B cell (primary cell): ENCODE data around the gene FBXO11. TPM values are rescaled to one million over a fixed set of nuclear protein-coding genes. Genes with fewer than 3 reads are reported as not detected.

ENCODE experiments used
- ATAC-seq: fragments of 200-7000 bp; cut with Tn5 transposase; one replicate; pipeline ENCODE4 v1.10.0; 2021; ENCODE audit warnings: low read depth, mild to moderate bottlenecking, moderate number of reproducible peaks, moderate library complexity
- CTCF ChIA-PET: fragments of 350-600 bp; sonication (Branson Sonifier 250); formaldehyde crosslinking; loops from one replicate; lab custom pipeline; 2021; ENCODE audit warnings: antibody characterized with exemption, inconsistent platforms; lab: Charles Lee
- POLR2A ChIA-PET: fragments of 350-600 bp; sonication (Branson Sonifier 250); formaldehyde crosslinking; loops from one replicate; lab custom pipeline; 2021; ENCODE audit warnings: antibody characterized with exemption; lab: Charles Lee
- DNase-seq: peaks from one replicate; pipeline ENCODE4 v3.0.0; 2013
- H2AFZ ChIP-seq: 2 replicates; pipeline ENCODE4 v1.6.1; 2012; ENCODE audit warnings: mild to moderate bottlenecking, low read depth, low read length; ENCODE audit not compliant: insufficient read depth, poor library complexity, severe bottlenecking
- H3K27ac ChIP-seq, 2 donors: 1 replicate in 1 of 2; 2 replicates in 1 of 2; pipeline ENCODE4 v1.5.1; 2012 to 2013; ENCODE audit warnings: low read length in 2 of 2, mild to moderate bottlenecking in 2 of 2, moderate library complexity in 1 of 2
- H3K27me3 ChIP-seq, 4 experiments: fragments of 200-600 bp in 1 of 4; sonication (generic) in 1 of 4; replicated peaks in 1 of 4; 1 replicate in 2 of 4; 2 replicates in 2 of 4; pipeline versions ENCODE4 v1.6.1 to v1.7.0; 2013 to 2016; ENCODE audit warnings: low read length in 3 of 4, mild to moderate bottlenecking in 2 of 4, mixed read lengths in 1 of 4, moderate library complexity in 1 of 4; ENCODE audit not compliant: insufficient read depth in 4 of 4, control insufficient read depth in 3 of 4; ENCODE audit errors: control extremely low read depth in 1 of 4
- H3K36me3 ChIP-seq, 2 experiments: replicated peaks in 1 of 2; 1 replicate in 1 of 2; 2 replicates in 1 of 2; pipeline versions ENCODE4 v1.6.1 to v1.7.1; 2013; ENCODE audit warnings: low read length in 1 of 2; ENCODE audit not compliant: insufficient read depth in 2 of 2, control insufficient read depth in 1 of 2; ENCODE audit errors: control extremely low read depth in 1 of 2, extremely low read depth in 1 of 2
- H3K4me1 ChIP-seq, 2 donors: fragments of 200-600 bp in 1 of 2; sonication (generic) in 1 of 2; 1 replicate in 1 of 2; 2 replicates in 1 of 2; pipeline versions ENCODE4 v1.5.1 to v1.6.1; 2013 to 2017; ENCODE audit warnings: low read length in 2 of 2; ENCODE audit not compliant: control insufficient read depth in 2 of 2, insufficient read depth in 2 of 2
- H3K4me2 ChIP-seq: replicated peaks from 2 replicates; pipeline ENCODE3; 2012; ENCODE audit warnings: mild to moderate bottlenecking, low read depth, low read length; ENCODE audit not compliant: poor library complexity, severe bottlenecking
- H3K4me3 ChIP-seq, 5 experiments: fragments of 200-600 bp in 1 of 5; sonication (generic) in 1 of 5; 1 replicate in 3 of 5; 2 replicates in 2 of 5; pipeline versions ENCODE4 v1.5.1 to v1.7.0; 2011 to 2016; ENCODE audit warnings: low read length in 4 of 5, mild to moderate bottlenecking in 4 of 5, low read depth in 2 of 5, control low read depth in 1 of 5, moderate library complexity in 1 of 5; ENCODE audit not compliant: insufficient read depth in 1 of 5; ENCODE audit errors: control extremely low read depth in 1 of 5, extremely low read depth in 1 of 5
- H3K79me2 ChIP-seq: fragments of 200-600 bp; sonication (generic); one replicate; pipeline ENCODE4 v1.6.0; 2016; ENCODE audit warnings: low read length; ENCODE audit not compliant: control insufficient read depth, insufficient read depth
- H3K9ac ChIP-seq: fragments of 200-600 bp; sonication (generic); 2 replicates; pipeline ENCODE4 v1.6.1; 2017; ENCODE audit warnings: mild to moderate bottlenecking, low read length, moderate library complexity
- H3K9me3 ChIP-seq, 3 donors: one replicate each; pipeline versions ENCODE4 v1.6.1 to v1.7.1; 2013; ENCODE audit warnings: low read length in 2 of 3; ENCODE audit not compliant: control insufficient read depth in 2 of 3, insufficient read depth in 1 of 3; ENCODE audit errors: control extremely low read depth in 1 of 3
- H4K20me1 ChIP-seq: 2 replicates; pipeline ENCODE4 v1.6.0; 2012; ENCODE audit warnings: mild to moderate bottlenecking, low read length; ENCODE audit not compliant: insufficient read depth, control insufficient read depth, poor library complexity, severe bottlenecking
- H3K27ac Mint-ChIP-seq: one replicate; pipeline ENCODE4 v1.8.0; 2021; ENCODE audit warnings: mixed read lengths
- H3K27me3 Mint-ChIP-seq: one replicate; pipeline ENCODE4 v1.8.0; 2021; ENCODE audit warnings: mixed read lengths
- H3K4me1 Mint-ChIP-seq: one replicate; pipeline ENCODE4 v1.8.0; 2021; ENCODE audit warnings: mixed read lengths
- H3K4me3 Mint-ChIP-seq: one replicate; pipeline ENCODE4 v1.8.0; 2021; ENCODE audit warnings: mixed read lengths
- H3K9me3 Mint-ChIP-seq: one replicate; pipeline ENCODE4 v1.8.0; 2022; ENCODE audit warnings: mixed read lengths; ENCODE audit not compliant: insufficient read depth
- EZH2 ChIP-seq: IDR thresholded peaks from 2 replicates; pipeline ENCODE4 v1.6.1; 2012; ENCODE audit warnings: borderline replicate concordance, low read depth, mild to moderate bottlenecking, moderate library complexity, low read length; ENCODE audit not compliant: insufficient read depth, poor library complexity, severe bottlenecking
- WGBS: methylation state at CpG from one replicate; pipeline ENCODE4 v1.1.5; 2013; ENCODE audit warnings: missing lambda C conversion rate; ENCODE audit not compliant: insufficient coverage; 5-methylcytosine and 5-hydroxymethylcytosine counted together
- intact Hi-C: fragments of 100-400 bp; cut with micrococcal nuclease; formaldehyde crosslinking; loops from one replicate; pipeline ENCODE4 v1.10.0; 2022
- polyA plus RNA-seq: library from polyadenylated mRNA; depleted of rRNA; stranded (reverse); fragments of >200 nt; gene quantifications from 2 replicates; pipeline ENCODE4 v1.2.3, GENCODE V29; 2012
- total RNA-seq, 2 donors: library from RNA; stranded (reverse); fragments of 120-200 nt in 1 of 2; gene quantifications; 1 replicate in 1 of 2; 2 replicates in 1 of 2; pipeline versions ENCODE4 v1.2.3 to v1.2.4, GENCODE V29; 2013 to 2022
- TF ChIP-seq, protein P1 (sequence below): fragments of 200-600 bp; IDR thresholded peaks from one replicate; pipeline ENCODE4 v1.8.0; 2022; ENCODE audit warnings: antibody characterized with exemption, mild to moderate bottlenecking

The FBXO11 gene
- total and polyA plus RNA-seq, 2 donors (not counting 1 experiment from before 2014, with no cell fraction given) = 42.6 to 107 TPM

GRCh38 chr2:47890711-47891368 lies 15.5 kb downstream of the FBXO11 start:
- Histone ChIP-seq H2AFZ (no peak overlapping the region), H3K4me1 (peaks cover 9 to 45% of the 10 kb centered on the region in 2 donors), H3K4me2 (no peak overlapping the region), H3K79me2 (peaks cover 100% of the 10 kb centered on the region), H3K4me3 (no peak overlapping the region), H3K27me3 (no peaks in the 10 kb centered on the region), H3K27ac (no peak overlapping the region), H3K36me3 (peaks cover 0 to 8% of the 10 kb centered on the region in 2 experiments), H3K9ac (no peak overlapping the region), H3K9me3 (no peaks in the 10 kb centered on the region), H4K20me1 (peaks cover 89% of the 10 kb centered on the region)
- ATAC-seq = no peak
- Mint-ChIP-seq H3K9me3 (no peaks in the 10 kb centered on the region), H3K27ac (no peak overlapping the region), H3K4me1 (peaks cover 63% of the 10 kb centered on the region), H3K4me3 (no peak overlapping the region), H3K27me3 (no peaks in the 10 kb centered on the region)
- POLR2A ChIA-PET = no interaction called here
- DNase-seq = no peak
- no peak for TF ChIP-seq EZH2
- TF ChIP-seq, protein P1, sequence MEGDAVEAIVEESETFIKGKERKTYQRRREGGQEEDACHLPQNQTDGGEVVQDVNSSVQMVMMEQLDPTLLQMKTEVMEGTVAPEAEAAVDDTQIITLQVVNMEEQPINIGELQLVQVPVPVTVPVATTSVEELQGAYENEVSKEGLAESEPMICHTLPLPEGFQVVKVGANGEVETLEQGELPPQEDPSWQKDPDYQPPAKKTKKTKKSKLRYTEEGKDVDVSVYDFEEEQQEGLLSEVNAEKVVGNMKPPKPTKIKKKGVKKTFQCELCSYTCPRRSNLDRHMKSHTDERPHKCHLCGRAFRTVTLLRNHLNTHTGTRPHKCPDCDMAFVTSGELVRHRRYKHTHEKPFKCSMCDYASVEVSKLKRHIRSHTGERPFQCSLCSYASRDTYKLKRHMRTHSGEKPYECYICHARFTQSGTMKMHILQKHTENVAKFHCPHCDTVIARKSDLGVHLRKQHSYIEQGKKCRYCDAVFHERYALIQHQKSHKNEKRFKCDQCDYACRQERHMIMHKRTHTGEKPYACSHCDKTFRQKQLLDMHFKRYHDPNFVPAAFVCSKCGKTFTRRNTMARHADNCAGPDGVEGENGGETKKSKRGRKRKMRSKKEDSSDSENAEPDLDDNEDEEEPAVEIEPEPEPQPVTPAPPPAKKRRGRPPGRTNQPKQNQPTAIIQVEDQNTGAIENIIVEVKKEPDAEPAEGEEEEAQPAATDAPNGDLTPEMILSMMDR = no peak
- CTCF ChIA-PET = no interaction called here
- intact Hi-C loops = no loop called here
- 80% methylated on average over 1 of the region's 10 CpGs for WGBS

GRCh38 chr2:47888581-47889280 lies 17.6 kb downstream of the FBXO11 start:
- Histone ChIP-seq H3K27ac (no peak overlapping the region), H4K20me1 (peaks cover 98% of the 10 kb centered on the region), H3K9ac (no peak overlapping the region), H3K9me3 (no peaks in the 10 kb centered on the region), H3K79me2 (peaks cover 100% of the 10 kb centered on the region), H3K36me3 (peaks cover 0 to 8% of the 10 kb centered on the region in 2 experiments), H3K4me1 (peaks cover 8 to 41% of the 10 kb centered on the region in 2 donors), H3K4me2 (peak overlapping the region; percentile 18), H3K4me3 (no peak overlapping the region), H2AFZ (no peak overlapping the region), H3K27me3 (no peaks in the 10 kb centered on the region)
- Mint-ChIP-seq H3K4me3 (no peak overlapping the region), H3K9me3 (no peaks in the 10 kb centered on the region), H3K4me1 (peaks cover 64% of the 10 kb centered on the region), H3K27me3 (no peaks in the 10 kb centered on the region), H3K27ac (no peak overlapping the region)
- intact Hi-C loops = no loop called here
- ChIA-PET CTCF (interaction anchor here (0.6 to 1.1 kb wide), 6 partner anchors 27 to 1167 kb away, joined by 3 read pairs; no protein-coding TSS in a partner anchor), POLR2A (no interaction called here)
- WGBS = no CpG with 5 or more reads among the region's 2 CpGs
- no peak for ATAC-seq
- DNase-seq = no peak
- no peak for TF ChIP-seq EZH2
- TF ChIP-seq, protein P1 = no peak
